Measurements from ENCODE around the gene LMAN2. TPM values are rescaled to one million over a fixed set of nuclear protein-coding genes. Genes with fewer than 3 reads are reported as not detected.

The LMAN2 gene
- total RNA-seq, 2 donors from 2014 or later = 136 to 150 TPM

GRCh38 chr5:177338251-177339106 is 13.0 kb downstream of the LMAN2 start:
- Mint-ChIP-seq H3K4me3 (peak overlapping the region; percentile 73), H3K36me3 (peaks cover 31% of the 10 kb centered on the region)
- ATAC-seq = peak; percentile 37 to 54

GRCh38 chr5:177336603-177337494 is 14.6 kb downstream of the LMAN2 start:
- DNase-seq (ENCODE audit: low spot score) (no peak), ATAC-seq (no peak)
- no peaks in the 10 kb centered on the region for H3K9me3 Mint-ChIP-seq
- no peak overlapping the region for H3K27ac Mint-ChIP-seq
- peaks cover 27% of the 10 kb centered on the region for H3K36me3 Mint-ChIP-seq
- no peaks in the 10 kb centered on the region for H3K27me3 Mint-ChIP-seq
- no peak overlapping the region for H3K4me3 Mint-ChIP-seq
- peaks cover 37 to 40% of the 10 kb centered on the region in 2 donors for H3K4me1 Mint-ChIP-seq (ENCODE audit: low read depth in 2 of 2)

More at GRCh38 chr5:177338251-177339106, 13.0 kb downstream of the LMAN2 start:
- H3K9me3 Mint-ChIP-seq = no peaks in the 10 kb centered on the region
- H3K27ac Mint-ChIP-seq = peak overlapping the region; percentile 48 to 84
- H3K4me1 Mint-ChIP-seq (ENCODE audit: low read depth in 2 of 2) = peaks cover 34 to 38% of the 10 kb centered on the region in 2 donors
- no peak for DNase-seq (ENCODE audit: low spot score)
- no peaks in the 10 kb centered on the region for H3K27me3 Mint-ChIP-seq

DNA sequence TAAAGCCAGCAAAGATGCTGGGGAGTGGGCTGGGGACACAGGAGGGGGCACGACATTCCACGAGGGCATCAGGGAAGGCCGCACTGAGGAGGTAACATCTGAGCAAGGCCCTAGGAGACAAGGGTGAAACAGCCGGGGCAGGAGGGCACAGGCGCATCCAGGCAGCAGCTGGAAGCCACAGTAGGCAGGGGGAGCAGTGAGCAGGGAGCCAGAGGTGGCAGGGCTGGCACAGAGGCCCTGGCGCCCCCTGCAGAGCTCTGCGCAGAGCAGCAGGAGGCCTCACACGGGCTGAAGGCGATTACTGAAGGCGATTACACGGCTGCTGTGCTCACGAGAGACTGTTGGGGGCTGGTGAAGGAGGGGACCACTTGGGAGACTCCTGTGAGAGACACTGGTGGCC is 15.4 kb downstream of the LMAN2 start:
- DNase-seq (ENCODE audit: low spot score) = no peak
- no peak overlapping the region for H3K4me3 Mint-ChIP-seq
- H3K36me3 Mint-ChIP-seq = peaks cover 21% of the 10 kb centered on the region
- H3K27ac Mint-ChIP-seq = no peak overlapping the region
- H3K9me3 Mint-ChIP-seq = no peaks in the 10 kb centered on the region
- ATAC-seq = no peak
- no peaks in the 10 kb centered on the region for H3K27me3 Mint-ChIP-seq
- H3K4me1 Mint-ChIP-seq (ENCODE audit: low read depth in 2 of 2) = peaks cover 38 to 47% of the 10 kb centered on the region in 2 donors

- peaks cover 23% of the 10 kb centered on the region for H3K36me3 Mint-ChIP-seq
- DNase-seq (ENCODE audit: low spot score) = no peak
Observed at GRCh38 chr5:177335701-177336065, 15.8 kb downstream of the LMAN2 start.

DNA sequence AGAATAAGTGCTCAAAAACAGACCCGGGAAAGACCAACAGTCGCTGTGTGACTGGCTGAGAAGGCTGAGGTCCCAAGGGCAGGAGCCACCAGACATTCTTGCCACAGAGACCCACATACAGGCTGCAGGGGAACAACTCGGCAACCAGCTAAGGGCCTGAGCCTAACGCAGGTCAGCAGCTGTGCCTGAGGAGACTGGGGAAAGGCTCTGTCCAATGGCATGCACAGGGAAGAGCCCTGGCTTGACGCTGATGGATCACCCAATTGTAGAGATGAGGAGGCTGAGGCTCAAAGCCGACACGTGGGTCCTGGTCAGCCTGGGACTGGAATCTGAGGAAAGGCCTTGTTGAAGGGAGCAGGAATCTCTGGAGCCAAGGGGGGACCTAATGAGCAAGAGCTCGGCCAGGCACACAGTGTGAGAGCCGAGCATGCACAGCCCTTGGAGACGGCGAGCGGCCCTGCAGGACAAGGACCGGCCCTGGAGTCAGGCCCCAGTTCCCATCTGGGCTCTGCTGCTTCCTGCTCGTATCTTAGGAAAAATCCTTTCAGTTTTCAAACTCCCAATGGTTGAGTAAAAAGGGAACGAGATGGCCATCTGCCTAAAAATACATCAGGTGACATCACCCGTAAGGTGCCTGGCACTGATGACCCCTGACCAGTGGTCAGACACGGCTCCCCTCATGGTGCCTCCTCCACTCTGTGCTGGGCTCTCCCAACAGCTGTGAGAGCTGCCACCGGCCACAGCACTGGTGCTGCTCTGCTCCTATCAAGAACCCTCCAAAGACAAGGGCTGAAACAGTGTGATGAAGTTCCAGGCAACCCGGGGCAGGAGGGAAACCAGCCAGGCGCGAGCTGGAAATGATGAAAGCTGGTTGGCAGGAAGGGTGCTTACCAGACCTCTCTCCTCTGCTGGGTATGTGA is 16.4 kb downstream of the LMAN2 start:
- H3K36me3 Mint-ChIP-seq = peaks cover 26% of the 10 kb centered on the region
- no peak overlapping the region for H3K27ac Mint-ChIP-seq
- H3K4me1 Mint-ChIP-seq (ENCODE audit: low read depth in 2 of 2) = peaks cover 48 to 55% of the 10 kb centered on the region in 2 donors
- H3K9me3 Mint-ChIP-seq = no peaks in the 10 kb centered on the region
- no peaks in the 10 kb centered on the region for H3K27me3 Mint-ChIP-seq
- DNase-seq (ENCODE audit: low spot score) (no peak), ATAC-seq (no peak)
- H3K4me3 Mint-ChIP-seq = no peak overlapping the region

More at GRCh38 chr5:177335701-177336065, 15.8 kb downstream of the LMAN2 start:
- H3K4me1 Mint-ChIP-seq (ENCODE audit: low read depth in 2 of 2) = peaks cover 43 to 51% of the 10 kb centered on the region in 2 donors
- H3K27ac Mint-ChIP-seq = no peak overlapping the region
- no peak overlapping the region for H3K4me3 Mint-ChIP-seq
- no peak for ATAC-seq
- H3K27me3 Mint-ChIP-seq = no peaks in the 10 kb centered on the region
- H3K9me3 Mint-ChIP-seq = no peaks in the 10 kb centered on the region

- H3K27ac Mint-ChIP-seq = no peak overlapping the region
- no peaks in the 10 kb centered on the region for H3K27me3 Mint-ChIP-seq
- H3K36me3 Mint-ChIP-seq = peaks cover 22% of the 10 kb centered on the region
- H3K4me1 Mint-ChIP-seq (ENCODE audit: low read depth in 2 of 2) = peaks cover 46 to 52% of the 10 kb centered on the region in 2 donors
- ATAC-seq (no peak), DNase-seq (ENCODE audit: low spot score) (no peak)
- no peak overlapping the region for H3K4me3 Mint-ChIP-seq
- no peaks in the 10 kb centered on the region for H3K9me3 Mint-ChIP-seq
Observed at GRCh38 chr5:177334155-177334551, 17.3 kb downstream of the LMAN2 start.

DNA sequence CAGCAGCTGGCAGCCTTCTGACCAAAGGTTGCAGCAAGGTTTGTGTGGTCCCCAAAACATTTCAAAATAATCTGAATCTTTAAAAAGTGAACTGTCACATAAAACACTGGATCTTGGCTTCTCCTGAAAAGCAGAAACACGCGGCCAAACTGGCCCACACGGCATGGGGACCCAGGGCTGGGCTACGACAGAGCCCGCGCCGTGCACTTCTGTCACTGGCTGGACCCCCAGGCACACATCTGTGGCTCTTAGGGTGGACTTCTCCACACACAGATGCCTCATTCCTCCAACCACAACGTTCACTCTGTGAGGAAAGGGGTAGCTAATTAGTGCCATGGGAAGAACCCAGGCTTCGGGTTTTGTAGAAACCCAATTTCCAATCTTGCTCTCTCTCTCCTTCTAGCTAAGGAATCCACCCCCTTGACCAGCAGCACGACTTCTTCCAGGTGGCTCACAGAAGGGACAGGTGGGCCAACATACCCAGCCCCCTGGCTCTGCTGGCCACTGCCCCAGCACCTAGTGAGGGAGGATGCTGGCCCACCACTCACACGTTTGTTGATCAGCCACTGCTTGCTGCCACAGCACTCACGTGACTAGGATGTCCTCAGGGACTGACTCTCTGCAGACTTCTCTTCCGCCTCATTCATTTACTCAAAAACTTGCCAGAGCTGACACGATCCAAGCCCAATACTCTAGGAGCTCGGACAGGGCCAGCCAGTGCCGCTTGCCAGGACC is 17.9 kb downstream of the LMAN2 start:
- Mint-ChIP-seq H3K4me3 (no peak overlapping the region), H3K27me3 (no peaks in the 10 kb centered on the region), H3K4me1 (ENCODE audit: low read depth in 2 of 2) (peaks cover 40 to 49% of the 10 kb centered on the region in 2 donors), H3K27ac (no peak overlapping the region), H3K36me3 (peaks cover 22% of the 10 kb centered on the region), H3K9me3 (no peaks in the 10 kb centered on the region)
- DNase-seq (ENCODE audit: low spot score) = no peak
- no peak for ATAC-seq

DNA sequence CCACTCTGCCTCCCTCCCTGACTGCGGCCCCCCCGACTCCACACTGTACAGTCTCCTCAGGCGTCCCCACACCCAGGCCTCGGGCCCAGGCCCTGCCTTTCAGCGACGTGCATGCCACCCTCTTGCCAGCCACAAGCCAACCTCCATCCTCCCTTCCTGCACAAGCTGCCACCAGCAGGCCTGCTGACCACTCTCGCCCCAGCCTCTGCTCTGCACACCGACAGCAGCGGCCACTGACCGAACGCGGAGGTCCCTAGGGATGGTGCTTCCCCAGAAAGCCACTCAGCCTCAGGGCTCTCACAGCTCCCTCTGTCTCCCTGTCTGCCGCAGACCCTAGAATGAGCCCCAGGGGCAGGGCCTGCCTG is 18.6 kb downstream of the LMAN2 start:
- H3K4me3 Mint-ChIP-seq = no peak overlapping the region
- ATAC-seq (no peak), DNase-seq (ENCODE audit: low spot score) (no peak)
- H3K27me3 Mint-ChIP-seq = no peaks in the 10 kb centered on the region
- H3K4me1 Mint-ChIP-seq (ENCODE audit: low read depth in 2 of 2) = peaks cover 40 to 55% of the 10 kb centered on the region in 2 donors
- H3K36me3 Mint-ChIP-seq = peaks cover 22% of the 10 kb centered on the region
- no peak overlapping the region for H3K27ac Mint-ChIP-seq
- H3K9me3 Mint-ChIP-seq = no peaks in the 10 kb centered on the region

- DNase-seq (ENCODE audit: low spot score) = no peak
- no peak for ATAC-seq
- Mint-ChIP-seq H3K4me3 (no peak overlapping the region), H3K27ac (no peak overlapping the region), H3K4me1 (ENCODE audit: low read depth in 2 of 2) (peaks cover 45 to 59% of the 10 kb centered on the region in 2 donors), H3K36me3 (peaks cover 22% of the 10 kb centered on the region), H3K27me3 (no peaks in the 10 kb centered on the region), H3K9me3 (no peaks in the 10 kb centered on the region)
Observed at GRCh38 chr5:177332031-177332895, 19.2 kb downstream of the LMAN2 start.

- Mint-ChIP-seq H3K36me3 (peaks cover 17% of the 10 kb centered on the region), H3K4me1 (ENCODE audit: low read depth in 2 of 2) (peaks cover 41 to 54% of the 10 kb centered on the region in 2 donors), H3K27ac (no peak overlapping the region), H3K27me3 (no peaks in the 10 kb centered on the region), H3K9me3 (no peaks in the 10 kb centered on the region), H3K4me3 (no peak overlapping the region)
- DNase-seq (ENCODE audit: low spot score) (no peak), ATAC-seq (peak; percentile 32 to 46)
Observed at GRCh38 chr5:177330991-177331842, 20.3 kb downstream of the LMAN2 start.

DNA sequence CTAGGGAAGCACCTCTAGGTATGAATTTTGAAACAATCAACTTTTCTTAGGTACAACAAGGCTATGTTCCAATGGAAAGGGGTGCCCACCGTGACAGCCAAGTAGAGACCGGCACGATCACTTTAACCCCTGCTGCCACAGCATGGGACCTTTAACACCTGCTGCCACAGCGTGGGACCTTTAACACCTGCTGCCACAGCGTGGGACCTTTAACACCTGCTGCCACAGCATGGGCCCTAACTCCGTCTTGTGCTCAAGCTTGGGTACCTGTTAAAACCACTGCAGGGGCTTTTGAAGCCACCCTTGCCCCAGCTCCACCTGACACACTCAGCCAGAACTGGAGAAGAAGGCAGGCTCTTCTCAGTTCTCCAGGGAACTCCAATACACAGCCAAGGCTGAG is 21.6 kb downstream of the LMAN2 start:
- DNase-seq (ENCODE audit: low spot score) = no peak
- H3K27me3 Mint-ChIP-seq = no peaks in the 10 kb centered on the region
- H3K36me3 Mint-ChIP-seq = peaks cover 10% of the 10 kb centered on the region
- peaks cover 35 to 48% of the 10 kb centered on the region in 2 donors for H3K4me1 Mint-ChIP-seq (ENCODE audit: low read depth in 2 of 2)
- no peaks in the 10 kb centered on the region for H3K9me3 Mint-ChIP-seq
- H3K4me3 Mint-ChIP-seq = no peak overlapping the region
- no peak for ATAC-seq
- no peak overlapping the region for H3K27ac Mint-ChIP-seq
